Hematopoietic multipotent progenitor cell (in vitro differentiated cells): ENCODE results near the gene ECEL1. TPM values are rescaled to one million over a fixed set of nuclear protein-coding genes. Genes with fewer than 3 reads are reported as not detected.
"Not testable (repeated sequence)": the region's sequence is repeated elsewhere in the genome, so short reads cannot be mapped to it uniquely, and the experiment has no call there.

Source experiments
- DNase-seq, 3 donors: peaks; one replicate each; pipeline ENCODE4 v3.0.0-alpha.2; 2011 to 2015; ENCODE audit warnings: low read depth in 2 of 3, low spot score in 2 of 3
- total RNA-seq: library from RNA; depleted of rRNA; stranded (reverse); fragments of >200 nt; gene quantifications from one replicate; pipeline ENCODE4 v1.2.3, GENCODE V29; 2012

Gene ECEL1
- total RNA-seq, 1 donor, result 0.27 TPM

GRCh38 chr2:232463701-232464543, 23.7 kb downstream of the ECEL1 start:
- no peak for DNase-seq

GRCh38 chr2:232460171-232460570, 27.5 kb downstream of the ECEL1 start:
- DNase-seq, result no peak

DNA sequence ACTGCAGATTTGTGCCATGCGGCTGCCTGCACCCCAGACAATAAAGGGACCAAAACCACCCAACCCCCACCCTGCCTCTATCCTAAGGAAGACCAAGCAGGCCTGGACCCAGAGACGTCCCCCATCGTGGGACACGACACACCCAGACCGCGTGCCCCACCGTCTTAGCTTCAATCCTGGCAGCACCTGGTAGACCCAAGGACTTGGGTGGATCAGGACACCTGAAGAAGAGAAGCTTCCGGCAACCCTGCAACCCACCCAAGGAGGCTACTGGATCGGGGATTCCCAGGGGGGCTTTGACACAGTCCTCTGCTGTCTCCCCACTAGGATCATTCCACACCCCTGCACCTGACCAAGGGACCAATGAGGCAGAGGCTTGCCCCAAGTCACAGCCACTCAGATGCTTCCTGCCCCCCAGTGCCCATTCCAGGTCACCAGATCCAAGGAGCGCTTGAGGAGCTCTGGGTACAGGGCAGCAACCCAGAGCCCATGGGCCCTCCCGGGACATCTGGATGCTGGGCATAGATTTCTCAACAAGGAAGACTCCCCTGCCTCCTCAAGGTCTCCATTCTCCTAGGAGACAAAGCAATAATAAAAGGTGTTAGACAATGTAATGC, 28.1 kb downstream of the ECEL1 start:
- no peak for DNase-seq

- no peak for DNase-seq
Observed at GRCh38 chr2:232458661-232459418, 28.8 kb downstream of the ECEL1 start.

GRCh38 chr2:232458051-232458660, 29.5 kb downstream of the ECEL1 start:
- DNase-seq, result no peak

- no peak for DNase-seq
Observed at GRCh38 chr2:232457121-232458011, 30.3 kb downstream of the ECEL1 start.

DNA sequence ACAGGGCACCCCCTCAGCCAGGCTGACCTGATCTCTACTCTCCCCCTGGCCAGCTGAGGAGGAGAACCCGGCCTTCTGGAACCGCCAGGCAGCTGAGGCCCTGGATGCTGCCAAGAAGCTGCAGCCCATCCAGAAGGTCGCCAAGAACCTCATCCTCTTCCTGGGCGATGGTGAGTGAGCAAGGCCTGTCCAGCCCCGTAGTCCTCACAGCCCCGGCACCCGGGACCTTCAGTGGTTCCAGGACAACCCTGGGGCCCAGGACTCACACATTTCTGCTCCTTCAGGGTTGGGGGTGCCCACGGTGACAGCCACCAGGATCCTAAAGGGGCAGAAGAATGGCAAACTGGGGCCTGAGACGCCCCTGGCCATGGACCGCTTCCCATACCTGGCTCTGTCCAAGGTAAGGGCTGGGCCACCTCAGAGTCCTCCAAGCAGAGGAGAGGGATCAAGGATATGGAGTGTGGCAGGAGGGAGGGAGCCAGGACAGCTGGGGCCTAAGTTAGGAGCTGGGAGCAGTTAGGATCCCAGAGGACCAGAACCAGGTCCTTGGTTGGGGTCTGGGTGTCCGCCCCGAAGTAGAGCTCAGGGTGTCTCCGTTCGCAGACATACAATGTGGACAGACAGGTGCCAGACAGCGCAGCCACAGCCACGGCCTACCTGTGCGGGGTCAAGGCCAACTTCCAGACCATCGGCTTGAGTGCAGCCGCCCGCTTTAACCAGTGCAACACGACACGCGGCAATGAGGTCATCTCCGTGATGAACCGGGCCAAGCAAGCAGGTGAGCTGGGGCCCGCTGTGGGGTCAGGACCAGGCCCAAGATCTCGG, 31.1 kb downstream of the ECEL1 start:
- DNase-seq, result no peak

- no peak for DNase-seq
Observed at GRCh38 chr2:232455426-232456255, 32.0 kb downstream of the ECEL1 start, which contains the start of gene ALPI. TSS of gene ALPI (plus strand) at chr2:232456153. CDS start at chr2:232456200, 47 bp downstream.

- DNase-seq, result no peak
Observed at GRCh38 chr2:232454630-232455029, 33.0 kb downstream of the ECEL1 start.

DNA sequence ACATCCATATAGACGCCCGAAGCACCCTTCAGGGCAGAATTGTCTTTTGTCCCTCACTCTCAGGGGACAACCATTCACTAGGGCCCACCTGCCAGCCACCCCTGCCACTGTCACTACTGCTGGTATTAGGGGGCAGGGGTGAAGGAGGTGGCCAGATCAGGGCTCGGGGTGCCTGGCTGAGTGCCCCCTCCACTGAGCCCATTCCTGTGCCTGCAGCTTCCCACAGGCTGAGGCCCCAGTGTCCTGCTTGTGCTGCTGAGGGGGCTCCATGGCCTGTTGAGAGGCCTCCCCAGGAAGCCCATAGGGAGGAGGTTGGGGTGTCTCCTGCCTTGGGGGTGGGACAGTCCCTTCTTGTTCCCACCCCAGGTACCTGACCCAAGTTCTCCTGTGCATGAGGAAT, 36.0 kb downstream of the ECEL1 start:
- not testable (repeated sequence) for DNase-seq

DNA sequence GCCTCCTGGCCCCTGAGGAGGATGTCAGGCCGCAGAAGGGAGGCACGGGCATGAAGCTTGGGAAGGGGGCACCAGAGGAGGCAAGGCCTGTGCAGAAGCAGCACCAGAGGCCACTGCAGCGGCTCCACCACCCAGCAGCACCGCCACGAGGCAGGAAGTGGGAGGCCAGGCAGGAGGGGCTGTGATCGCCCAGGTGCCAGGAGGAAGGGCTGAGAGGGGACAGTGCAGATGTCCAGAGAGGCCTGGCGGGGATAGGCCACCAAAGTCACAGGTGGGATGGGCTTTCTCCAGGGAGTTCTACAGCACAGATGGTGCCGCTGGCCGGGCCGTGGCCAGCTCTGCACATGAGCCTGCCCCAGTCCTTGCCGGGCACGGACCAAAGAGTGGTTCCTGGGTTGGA, 37.7 kb downstream of the ECEL1 start:
- DNase-seq, result no peak

DNA sequence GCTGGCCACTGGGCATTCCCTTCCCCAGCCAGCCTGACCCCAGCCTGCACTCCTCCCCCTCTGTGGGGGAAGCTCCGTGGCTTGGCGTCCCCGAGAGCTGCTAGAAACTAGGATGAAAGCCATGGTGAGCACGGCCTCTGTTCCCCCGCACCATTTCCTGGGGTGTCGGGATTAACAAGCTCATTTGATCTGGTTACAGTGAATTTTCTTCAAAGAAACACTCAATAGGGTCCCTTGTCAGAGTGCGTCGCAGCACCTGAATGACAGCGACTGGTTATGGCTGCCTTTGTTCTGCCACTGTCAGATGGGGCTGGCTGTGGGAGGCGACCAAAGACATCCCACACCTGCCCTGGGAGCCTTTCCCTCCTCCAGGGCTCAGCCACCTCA, 39.3 kb downstream of the ECEL1 start:
- no peak for DNase-seq

DNA sequence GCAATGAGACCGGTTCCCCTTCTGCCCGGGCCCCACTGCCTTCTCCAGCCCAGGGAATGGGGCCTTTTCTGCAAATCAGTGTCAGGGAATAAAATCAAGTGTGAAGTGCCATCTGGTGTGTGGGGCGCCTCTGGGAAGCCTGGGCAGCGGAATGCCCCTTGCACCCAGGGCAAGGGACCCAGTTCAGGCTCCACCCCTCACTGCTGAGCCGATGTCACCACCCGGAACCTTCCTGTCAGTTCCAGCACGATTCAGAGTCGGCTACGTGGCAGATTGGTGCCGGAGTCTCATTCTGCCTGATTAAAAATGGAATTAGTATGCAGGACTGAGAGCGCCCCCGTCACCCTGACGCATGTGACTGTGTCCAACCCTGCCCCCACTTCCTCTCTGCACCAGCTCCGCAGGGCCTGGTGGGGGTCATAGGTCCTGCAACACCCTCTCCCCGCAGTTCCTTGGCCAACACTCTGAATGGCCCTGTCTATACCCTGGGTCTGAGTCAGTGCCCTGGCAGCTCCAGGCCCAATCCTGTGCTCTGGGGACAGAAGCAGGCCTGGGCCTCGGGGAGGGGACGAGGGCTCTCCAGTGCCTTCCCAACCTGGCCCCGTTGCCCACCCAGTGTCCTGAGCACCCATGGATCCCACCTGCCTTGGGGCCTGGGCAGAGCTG, 39.9 kb downstream of the ECEL1 start:
- DNase-seq, result no peak

GRCh38 chr2:232447091-232447620, 40.5 kb downstream of the ECEL1 start:
- no peak for DNase-seq

- DNase-seq, result not testable (repeated sequence)
Observed at GRCh38 chr2:232446266-232446777, 41.3 kb downstream of the ECEL1 start.

- not testable (repeated sequence) for DNase-seq
Observed at GRCh38 chr2:232445149-232445885, 42.3 kb downstream of the ECEL1 start.
